ENCODE results near the gene ARID2. TPM values are rescaled to one million over a fixed set of nuclear protein-coding genes. Genes with fewer than 3 reads are reported as not detected.

Gene ARID2
- total and polyA plus RNA-seq, 2 experiments from 2014 or later, result 26.5 to 54.9 TPM

GRCh38 chr12:45928309-45928708 is 198.8 kb downstream of the ARID2 start:
- Mint-ChIP-seq H3K27me3 (ENCODE audit: insufficient read depth, low read depth, poor library complexity) (peaks cover 2% of the 10 kb centered on the region), H3K36me3 (ENCODE audit: low read depth) (peaks cover 54% of the 10 kb centered on the region), H3K4me3 (no peak overlapping the region), H3K4me1 (no peaks in the 10 kb centered on the region), H3K27ac (no peak overlapping the region), H3K9me3 (no peaks in the 10 kb centered on the region)
- H3K4me1 ChIP-seq (ENCODE audit: insufficient read depth), result no peaks in the 10 kb centered on the region
- no peaks in the 10 kb centered on the region for H3F3A ChIP-seq (replicated peaks; ENCODE audit: low read depth)
- H3K9me2 ChIP-seq (ENCODE audit: insufficient read depth), result no peaks in the 10 kb centered on the region
- H3K27ac ChIP-seq (ENCODE audit: low read depth), result no peak overlapping the region
- H4K20me1 ChIP-seq (replicated peaks; ENCODE audit: insufficient read depth), result no peaks in the 10 kb centered on the region
- no peak overlapping the region for H2AFZ ChIP-seq
- H3K4me2 ChIP-seq, result no peak overlapping the region
- H3K36me3 ChIP-seq (ENCODE audit: insufficient read depth), result peaks cover 16% of the 10 kb centered on the region; the same call in 1 of the 2 replicates
- DNase-seq (ENCODE audit: low spot score) (no peak), ATAC-seq (no peak)
- H3K4me3 ChIP-seq, result no peak overlapping the region
- H3K27me3 ChIP-seq (ENCODE audit: insufficient read depth), result no peaks in the 10 kb centered on the region
- no peaks in the 10 kb centered on the region for H3K79me2 ChIP-seq (replicated peaks; ENCODE audit: insufficient read depth)
- TF ChIP-seq CREB1 (CRISPR knock-in tag; IDR thresholded peaks at IDR 0.05; ENCODE audit: low read depth) (no peak), CTCF (conservative IDR thresholded peaks at IDR 0.05; ENCODE audit: low read depth in 2 of 2) (no peak), JUNB (IDR thresholded peaks at IDR 0.05; ENCODE audit: unreplicated experiment) (no peak), ZNF114 (CRISPR knock-in tag; IDR thresholded peaks at IDR 0.05) (no peak), EZH2 (IDR thresholded peaks at IDR 0.05; ENCODE audit: low read depth, unreplicated experiment) (no peak), EZH2phosphoT487 (IDR thresholded peaks at IDR 0.05; ENCODE audit: unreplicated experiment) (no peak), STAT1 (IDR thresholded peaks at IDR 0.05; ENCODE audit: unreplicated experiment) (no peak), ETS1 (IDR thresholded peaks at IDR 0.05) (no peak), NANOG (IDR thresholded peaks at IDR 0.05; ENCODE audit: borderline replicate concordance) (no peak), POLR2AphosphoS5 (IDR thresholded peaks at IDR 0.05; ENCODE audit: low read depth) (no peak), ZNF331 (CRISPR knock-in tag; IDR thresholded peaks at IDR 0.05; ENCODE audit: low read depth) (no peak)
- TF ChIP-seq, protein P1, sequence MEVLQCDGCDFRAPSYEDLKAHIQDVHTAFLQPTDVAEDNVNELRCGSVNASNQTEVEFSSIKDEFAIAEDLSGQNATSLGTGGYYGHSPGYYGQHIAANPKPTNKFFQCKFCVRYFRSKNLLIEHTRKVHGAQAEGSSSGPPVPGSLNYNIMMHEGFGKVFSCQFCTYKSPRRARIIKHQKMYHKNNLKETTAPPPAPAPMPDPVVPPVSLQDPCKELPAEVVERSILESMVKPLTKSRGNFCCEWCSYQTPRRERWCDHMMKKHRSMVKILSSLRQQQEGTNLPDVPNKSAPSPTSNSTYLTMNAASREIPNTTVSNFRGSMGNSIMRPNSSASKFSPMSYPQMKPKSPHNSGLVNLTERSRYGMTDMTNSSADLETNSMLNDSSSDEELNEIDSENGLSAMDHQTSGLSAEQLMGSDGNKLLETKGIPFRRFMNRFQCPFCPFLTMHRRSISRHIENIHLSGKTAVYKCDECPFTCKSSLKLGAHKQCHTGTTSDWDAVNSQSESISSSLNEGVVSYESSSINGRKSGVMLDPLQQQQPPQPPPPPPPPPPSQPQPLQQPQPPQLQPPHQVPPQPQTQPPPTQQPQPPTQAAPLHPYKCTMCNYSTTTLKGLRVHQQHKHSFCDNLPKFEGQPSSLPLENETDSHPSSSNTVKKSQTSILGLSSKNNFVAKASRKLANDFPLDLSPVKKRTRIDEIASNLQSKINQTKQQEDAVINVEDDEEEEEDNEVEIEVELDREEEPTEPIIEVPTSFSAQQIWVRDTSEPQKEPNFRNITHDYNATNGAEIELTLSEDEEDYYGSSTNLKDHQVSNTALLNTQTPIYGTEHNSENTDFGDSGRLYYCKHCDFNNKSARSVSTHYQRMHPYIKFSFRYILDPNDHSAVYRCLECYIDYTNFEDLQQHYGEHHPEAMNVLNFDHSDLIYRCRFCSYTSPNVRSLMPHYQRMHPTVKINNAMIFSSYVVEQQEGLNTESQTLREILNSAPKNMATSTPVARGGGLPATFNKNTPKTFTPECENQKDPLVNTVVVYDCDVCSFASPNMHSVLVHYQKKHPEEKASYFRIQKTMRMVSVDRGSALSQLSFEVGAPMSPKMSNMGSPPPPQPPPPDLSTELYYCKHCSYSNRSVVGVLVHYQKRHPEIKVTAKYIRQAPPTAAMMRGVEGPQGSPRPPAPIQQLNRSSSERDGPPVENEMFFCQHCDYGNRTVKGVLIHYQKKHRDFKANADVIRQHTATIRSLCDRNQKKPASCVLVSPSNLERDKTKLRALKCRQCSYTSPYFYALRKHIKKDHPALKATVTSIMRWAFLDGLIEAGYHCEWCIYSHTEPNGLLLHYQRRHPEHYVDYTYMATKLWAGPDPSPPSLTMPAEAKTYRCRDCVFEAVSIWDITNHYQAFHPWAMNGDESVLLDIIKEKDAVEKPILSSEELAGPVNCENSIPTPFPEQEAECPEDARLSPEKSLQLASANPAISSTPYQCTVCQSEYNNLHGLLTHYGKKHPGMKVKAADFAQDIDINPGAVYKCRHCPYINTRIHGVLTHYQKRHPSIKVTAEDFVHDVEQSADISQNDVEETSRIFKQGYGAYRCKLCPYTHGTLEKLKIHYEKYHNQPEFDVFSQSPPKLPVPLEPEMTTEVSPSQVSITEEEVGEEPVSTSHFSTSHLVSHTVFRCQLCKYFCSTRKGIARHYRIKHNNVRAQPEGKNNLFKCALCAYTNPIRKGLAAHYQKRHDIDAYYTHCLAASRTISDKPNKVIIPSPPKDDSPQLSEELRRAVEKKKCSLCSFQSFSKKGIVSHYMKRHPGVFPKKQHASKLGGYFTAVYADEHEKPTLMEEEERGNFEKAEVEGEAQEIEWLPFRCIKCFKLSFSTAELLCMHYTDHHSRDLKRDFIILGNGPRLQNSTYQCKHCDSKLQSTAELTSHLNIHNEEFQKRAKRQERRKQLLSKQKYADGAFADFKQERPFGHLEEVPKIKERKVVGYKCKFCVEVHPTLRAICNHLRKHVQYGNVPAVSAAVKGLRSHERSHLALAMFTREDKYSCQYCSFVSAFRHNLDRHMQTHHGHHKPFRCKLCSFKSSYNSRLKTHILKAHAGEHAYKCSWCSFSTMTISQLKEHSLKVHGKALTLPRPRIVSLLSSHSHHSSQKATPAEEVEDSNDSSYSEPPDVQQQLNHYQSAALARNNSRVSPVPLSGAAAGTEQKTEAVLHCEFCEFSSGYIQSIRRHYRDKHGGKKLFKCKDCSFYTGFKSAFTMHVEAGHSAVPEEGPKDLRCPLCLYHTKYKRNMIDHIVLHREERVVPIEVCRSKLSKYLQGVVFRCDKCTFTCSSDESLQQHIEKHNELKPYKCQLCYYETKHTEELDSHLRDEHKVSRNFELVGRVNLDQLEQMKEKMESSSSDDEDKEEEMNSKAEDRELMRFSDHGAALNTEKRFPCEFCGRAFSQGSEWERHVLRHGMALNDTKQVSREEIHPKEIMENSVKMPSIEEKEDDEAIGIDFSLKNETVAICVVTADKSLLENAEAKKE (CRISPR knock-in tag; IDR thresholded peaks at IDR 0.05), result no peak
- TF ChIP-seq, protein P2, sequence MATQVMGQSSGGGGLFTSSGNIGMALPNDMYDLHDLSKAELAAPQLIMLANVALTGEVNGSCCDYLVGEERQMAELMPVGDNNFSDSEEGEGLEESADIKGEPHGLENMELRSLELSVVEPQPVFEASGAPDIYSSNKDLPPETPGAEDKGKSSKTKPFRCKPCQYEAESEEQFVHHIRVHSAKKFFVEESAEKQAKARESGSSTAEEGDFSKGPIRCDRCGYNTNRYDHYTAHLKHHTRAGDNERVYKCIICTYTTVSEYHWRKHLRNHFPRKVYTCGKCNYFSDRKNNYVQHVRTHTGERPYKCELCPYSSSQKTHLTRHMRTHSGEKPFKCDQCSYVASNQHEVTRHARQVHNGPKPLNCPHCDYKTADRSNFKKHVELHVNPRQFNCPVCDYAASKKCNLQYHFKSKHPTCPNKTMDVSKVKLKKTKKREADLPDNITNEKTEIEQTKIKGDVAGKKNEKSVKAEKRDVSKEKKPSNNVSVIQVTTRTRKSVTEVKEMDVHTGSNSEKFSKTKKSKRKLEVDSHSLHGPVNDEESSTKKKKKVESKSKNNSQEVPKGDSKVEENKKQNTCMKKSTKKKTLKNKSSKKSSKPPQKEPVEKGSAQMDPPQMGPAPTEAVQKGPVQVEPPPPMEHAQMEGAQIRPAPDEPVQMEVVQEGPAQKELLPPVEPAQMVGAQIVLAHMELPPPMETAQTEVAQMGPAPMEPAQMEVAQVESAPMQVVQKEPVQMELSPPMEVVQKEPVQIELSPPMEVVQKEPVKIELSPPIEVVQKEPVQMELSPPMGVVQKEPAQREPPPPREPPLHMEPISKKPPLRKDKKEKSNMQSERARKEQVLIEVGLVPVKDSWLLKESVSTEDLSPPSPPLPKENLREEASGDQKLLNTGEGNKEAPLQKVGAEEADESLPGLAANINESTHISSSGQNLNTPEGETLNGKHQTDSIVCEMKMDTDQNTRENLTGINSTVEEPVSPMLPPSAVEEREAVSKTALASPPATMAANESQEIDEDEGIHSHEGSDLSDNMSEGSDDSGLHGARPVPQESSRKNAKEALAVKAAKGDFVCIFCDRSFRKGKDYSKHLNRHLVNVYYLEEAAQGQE (IDR thresholded peaks at IDR 0.05; ENCODE audit: unreplicated experiment), result no peak
